GM21515 (cell line): ENCODE measurements around the gene SPTLC2.
"Not testable (repeated sequence)": the region's sequence is repeated elsewhere in the genome, so short reads cannot be mapped to it uniquely, and the experiment has no call there.

Experiments
- ATAC-seq: cut with Tn5 transposase; IDR thresholded peaks from one replicate; pipeline ENCODE4 v1.9.1; 2021; ENCODE audit not compliant: unreplicated experiment

The SPTLC2 gene

GRCh38 chr14:77554816-77555599 lies 61.4 kb downstream of the SPTLC2 start:
- ATAC-seq: peak; percentile 9

- peak; percentile 55 for ATAC-seq
Measured at GRCh38 chr14:77554207-77554606, 62.2 kb downstream of the SPTLC2 start.

- no peak for ATAC-seq
Measured at GRCh38 chr14:77549451-77549850, 67.0 kb downstream of the SPTLC2 start.

- no peak for ATAC-seq
Measured at GRCh38 chr14:77547512-77548180, 68.8 kb downstream of the SPTLC2 start.

GRCh38 chr14:77545171-77545570 lies 71.3 kb downstream of the SPTLC2 start:
- ATAC-seq: not testable (repeated sequence)

- no peak for ATAC-seq
Measured at GRCh38 chr14:77544571-77544970, 71.9 kb downstream of the SPTLC2 start.

GRCh38 chr14:77543637-77544334 lies 72.7 kb downstream of the SPTLC2 start:
- ATAC-seq: no peak

GRCh38 chr14:77543240-77543551 lies 73.2 kb downstream of the SPTLC2 start:
- no peak for ATAC-seq

GRCh38 chr14:77542421-77543239 lies 73.8 kb downstream of the SPTLC2 start:
- ATAC-seq: no peak

GRCh38 chr14:77541905-77542304 lies 74.5 kb downstream of the SPTLC2 start:
- ATAC-seq: no peak

- not testable (repeated sequence) for ATAC-seq
Measured at GRCh38 chr14:77536951-77537350, 79.5 kb downstream of the SPTLC2 start.

GRCh38 chr14:77531071-77531470 lies 85.4 kb downstream of the SPTLC2 start:
- ATAC-seq: no peak

GRCh38 chr14:77529963-77530362 lies 86.5 kb downstream of the SPTLC2 start:
- no peak for ATAC-seq

GRCh38 chr14:77529213-77529612 lies 87.2 kb downstream of the SPTLC2 start:
- ATAC-seq: no peak

GRCh38 chr14:77528701-77529100 lies 87.7 kb downstream of the SPTLC2 start:
- not testable (repeated sequence) for ATAC-seq

- no peak for ATAC-seq
Measured at GRCh38 chr14:77526266-77526665, 90.2 kb downstream of the SPTLC2 start.

GRCh38 chr14:77524536-77524935 lies 91.9 kb downstream of the SPTLC2 start:
- no peak for ATAC-seq

- no peak for ATAC-seq
Measured at GRCh38 chr14:77523109-77523508, 93.3 kb downstream of the SPTLC2 start.

- ATAC-seq: no peak
Measured at GRCh38 chr14:77520555-77520954, 95.9 kb downstream of the SPTLC2 start.

GRCh38 chr14:77516126-77516525 lies 100.3 kb downstream of the SPTLC2 start:
- no peak for ATAC-seq

GRCh38 chr14:77511486-77512162 lies 104.8 kb downstream of the SPTLC2 start:
- ATAC-seq: no peak
